ENCODE measurements around the gene UBL4A. TPM values are rescaled to one million over a fixed set of nuclear protein-coding genes. Genes with fewer than 3 reads are reported as not detected.

UBL4A gene
- total RNA-seq (2022) (26.7 and 27.9 TPM in 2 replicates), Bru-seq, nascent RNA (percentile 59 among the genes with signal in this experiment), BruChase-seq, experiment 1, labeled RNA remaining after a 6-hour chase (percentile 85 among the genes with signal in this experiment), BruChase-seq, experiment 2, labeled RNA remaining after a 2-hour chase (percentile 85 among the genes with signal in this experiment)
- long read RNA-seq, transcript UBL4A-202 (4 exons, 2,382 nt): major isoform, 85 of 103 reads
- long read RNA-seq, partial matches to known transcripts: 1 of 103 reads
- long read RNA-seq, other reads (novel, unspliced or antisense): 16 of 103 reads

DNA sequence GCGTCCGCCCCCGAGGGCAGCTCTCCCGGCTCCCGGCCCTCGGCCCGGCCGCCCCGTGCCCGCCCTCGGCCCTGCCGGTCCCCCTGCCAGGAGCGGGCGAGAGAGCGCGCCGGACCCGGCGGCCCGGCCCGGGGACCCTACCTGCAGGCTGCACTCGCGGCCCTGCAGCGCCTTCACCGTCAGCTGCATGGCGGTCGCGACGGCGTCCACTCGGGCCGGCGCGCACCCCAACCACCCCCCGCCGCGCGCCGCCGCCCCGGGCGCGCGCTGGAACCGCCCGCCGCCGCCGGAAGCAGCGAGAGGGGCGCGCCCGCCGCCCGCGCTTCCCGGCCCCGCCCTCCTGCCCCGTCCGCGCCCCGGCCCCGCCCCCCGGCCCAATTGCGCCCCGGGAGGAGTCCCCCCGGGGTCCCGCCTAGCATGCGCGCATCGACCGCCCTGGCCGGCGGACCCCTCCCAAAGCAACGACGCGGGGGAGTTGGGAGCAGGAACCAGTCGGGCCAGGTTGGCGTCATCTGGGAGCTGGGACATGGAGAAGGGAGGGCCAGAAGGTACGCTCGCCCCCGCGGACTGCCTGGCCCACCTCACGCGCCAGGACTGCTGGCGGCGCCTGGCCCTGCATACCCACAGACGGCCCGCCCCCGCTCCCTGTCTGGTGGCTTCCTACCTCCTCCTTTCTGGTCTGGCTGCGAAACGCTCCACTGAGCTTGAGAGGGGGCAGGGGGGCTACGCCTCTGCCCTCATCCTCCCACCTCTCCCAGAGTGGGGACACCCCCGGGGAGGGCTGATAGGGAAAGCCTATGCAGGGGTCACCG, at the start of gene UBL4A:
Gene UBL4A (minus strand): TSS at position 220 of the 812 bp plus-strand sequence. CDS start 31 bp downstream, at position 189.
- peaks cover 24% of the 10 kb centered on the region for H3K36me3 Mint-ChIP-seq (ENCODE audit: insufficient read depth, unreplicated experiment)
- intact Hi-C loops (cut with micrococcal nuclease): no loop called here
- BruUV-seq (replicated peaks): no TSS peak
- ChIA-PET CTCF (interaction anchor here (1.0 to 1.2 kb wide), 3 partner anchors 14 to 113 kb away, joined by 3 to 4 read pairs (median 4); no protein-coding TSS in a partner anchor), POLR2A (interaction anchor here (0.6 to 3.5 kb wide), 15 partner anchors 13 to 1545 kb away, joined by 3 to 13 read pairs (median 4); partner anchors contain the start of genes ATP6AP1, RPL10 and TAFAZZIN)
- H3K27ac Mint-ChIP-seq (ENCODE audit: low read depth, unreplicated experiment): no peak within 1 kb of the TSS
- H3K9me3 Mint-ChIP-seq (ENCODE audit: unreplicated experiment): no peaks in the 10 kb centered on the region
- TF ChIP-seq, protein P1, sequence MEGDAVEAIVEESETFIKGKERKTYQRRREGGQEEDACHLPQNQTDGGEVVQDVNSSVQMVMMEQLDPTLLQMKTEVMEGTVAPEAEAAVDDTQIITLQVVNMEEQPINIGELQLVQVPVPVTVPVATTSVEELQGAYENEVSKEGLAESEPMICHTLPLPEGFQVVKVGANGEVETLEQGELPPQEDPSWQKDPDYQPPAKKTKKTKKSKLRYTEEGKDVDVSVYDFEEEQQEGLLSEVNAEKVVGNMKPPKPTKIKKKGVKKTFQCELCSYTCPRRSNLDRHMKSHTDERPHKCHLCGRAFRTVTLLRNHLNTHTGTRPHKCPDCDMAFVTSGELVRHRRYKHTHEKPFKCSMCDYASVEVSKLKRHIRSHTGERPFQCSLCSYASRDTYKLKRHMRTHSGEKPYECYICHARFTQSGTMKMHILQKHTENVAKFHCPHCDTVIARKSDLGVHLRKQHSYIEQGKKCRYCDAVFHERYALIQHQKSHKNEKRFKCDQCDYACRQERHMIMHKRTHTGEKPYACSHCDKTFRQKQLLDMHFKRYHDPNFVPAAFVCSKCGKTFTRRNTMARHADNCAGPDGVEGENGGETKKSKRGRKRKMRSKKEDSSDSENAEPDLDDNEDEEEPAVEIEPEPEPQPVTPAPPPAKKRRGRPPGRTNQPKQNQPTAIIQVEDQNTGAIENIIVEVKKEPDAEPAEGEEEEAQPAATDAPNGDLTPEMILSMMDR (IDR thresholded peaks at IDR 0.05; ENCODE audit: unreplicated experiment): no peak
- H3K27me3 Mint-ChIP-seq (ENCODE audit: insufficient read depth, unreplicated experiment): peaks cover 23% of the 10 kb centered on the region
- H3K4me1 Mint-ChIP-seq (ENCODE audit: insufficient read depth, unreplicated experiment): peaks cover 7% of the 10 kb centered on the region
- peak within 1 kb of the TSS; percentile 65 for H3K4me3 Mint-ChIP-seq (ENCODE audit: unreplicated experiment)
- peak; percentile 26 for DNase-seq (ENCODE audit: unreplicated experiment)

DNA sequence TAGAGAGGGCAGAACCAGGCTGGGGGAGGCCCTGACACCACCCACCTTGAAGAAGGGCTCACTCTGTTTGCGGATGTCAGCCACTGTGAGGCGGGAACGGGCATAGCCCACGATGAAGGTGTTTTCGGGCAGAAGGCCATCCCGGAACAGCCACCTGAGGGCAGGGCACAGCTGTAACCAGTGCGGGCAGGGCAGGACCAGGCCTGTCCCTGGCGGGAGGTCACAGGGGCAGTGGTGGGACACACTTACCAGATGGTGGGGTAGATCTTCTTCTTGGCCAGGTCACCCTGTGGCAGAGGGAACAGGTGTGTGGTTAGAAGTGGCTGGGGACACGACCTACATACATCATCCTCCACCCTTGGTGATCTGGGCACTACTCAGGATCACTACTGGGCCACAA, 49.5 kb upstream of the UBL4A start:
- peaks cover 18% of the 10 kb centered on the region for H3K36me3 Mint-ChIP-seq (ENCODE audit: insufficient read depth, unreplicated experiment)
- H3K9me3 Mint-ChIP-seq (ENCODE audit: unreplicated experiment): no peaks in the 10 kb centered on the region
- DNase-seq (ENCODE audit: unreplicated experiment): no peak
- H3K27me3 Mint-ChIP-seq (ENCODE audit: insufficient read depth, unreplicated experiment): no peaks in the 10 kb centered on the region
- no peak overlapping the region for H3K4me3 Mint-ChIP-seq (ENCODE audit: unreplicated experiment)
- intact Hi-C loops (cut with micrococcal nuclease): loop anchor here (1.0 kb wide), 1 partner anchor 1577 kb away; no protein-coding TSS in a partner anchor
- BruUV-seq (replicated peaks): no TSS peak
- H3K27ac Mint-ChIP-seq (ENCODE audit: low read depth, unreplicated experiment): peak overlapping the region; percentile 35
- POLR2A ChIA-PET: interaction anchor here (0.6 kb wide), 1 partner anchor 124 kb away, joined by 3 read pairs; no protein-coding TSS in a partner anchor
- TF ChIP-seq, protein P1 (IDR thresholded peaks at IDR 0.05; ENCODE audit: unreplicated experiment): no peak
- peaks cover 4% of the 10 kb centered on the region for H3K4me1 Mint-ChIP-seq (ENCODE audit: insufficient read depth, unreplicated experiment)
- CTCF ChIA-PET: interaction anchor here (0.6 to 6.3 kb wide), 11 partner anchors 8 to 1573 kb away, joined by 3 to 54 read pairs (median 3); partner anchors contain the start of gene FLNA

- intact Hi-C loops (cut with micrococcal nuclease): loop anchor here (1.0 to 5.0 kb wide), 4 partner anchors 137 to 1575 kb away; partner anchors contain the start of genes PLXNB3 and RPL10
- no peaks in the 10 kb centered on the region for H3K9me3 Mint-ChIP-seq (ENCODE audit: unreplicated experiment)
- H3K4me1 Mint-ChIP-seq (ENCODE audit: insufficient read depth, unreplicated experiment): no peaks in the 10 kb centered on the region
- H3K27me3 Mint-ChIP-seq (ENCODE audit: insufficient read depth, unreplicated experiment): no peaks in the 10 kb centered on the region
- H3K36me3 Mint-ChIP-seq (ENCODE audit: insufficient read depth, unreplicated experiment): peaks cover 18% of the 10 kb centered on the region
- no peak overlapping the region for H3K27ac Mint-ChIP-seq (ENCODE audit: low read depth, unreplicated experiment)
- CTCF ChIA-PET: interaction anchor here (0.6 to 6.3 kb wide), 14 partner anchors 8 to 1577 kb away, joined by 3 to 54 read pairs (median 4); partner anchors contain the start of genes FLNA and LAGE3
- POLR2A ChIA-PET: no interaction called here
- no peak overlapping the region for H3K4me3 Mint-ChIP-seq (ENCODE audit: unreplicated experiment)
- BruUV-seq (replicated peaks): no TSS peak
- TF ChIP-seq, protein P1 (IDR thresholded peaks at IDR 0.05; ENCODE audit: unreplicated experiment): peak; percentile 100
- peak; percentile 86 for DNase-seq (ENCODE audit: unreplicated experiment)
Measured at GRCh38 chrX:154534526-154535322, 48.3 kb upstream of the UBL4A start.
